Suprapubic skin (tissue), 4 donors: ENCODE measurements around the gene NUP188.

Experiments
- EP300 ChIP-seq: sonication (generic); formaldehyde crosslinking; IDR thresholded peaks from one replicate; pipeline ENCODE4 v1.6.1; 2017; ENCODE audit warnings: antibody characterized with exemption
- POLR2A ChIP-seq, 2 donors: fragments of 450-650 bp; IDR thresholded peaks; one replicate each; pipeline ENCODE4 v1.6.1; 2017; ENCODE audit warnings: antibody characterized with exemption in 2 of 2, mild to moderate bottlenecking in 2 of 2, moderate library complexity in 2 of 2
- POLR2AphosphoS5 ChIP-seq, 3 donors: sonication (generic); formaldehyde crosslinking; IDR thresholded peaks; one replicate each; pipeline ENCODE4 v1.6.1; 2017; ENCODE audit warnings: antibody characterized with exemption in 3 of 3
- TF ChIP-seq, protein P1 (sequence below), 2 donors: fragments of 200-600 bp in 1 of 2; fragments of 450-650 bp in 1 of 2; sonication (generic) in 1 of 2; IDR thresholded peaks; one replicate each; pipeline ENCODE4 v1.5.1; 2016 to 2019; ENCODE audit warnings: antibody characterized with exemption in 2 of 2, mild to moderate bottlenecking in 1 of 2, moderate library complexity in 1 of 2

GRCh38 chr9:129011170-129011569 is 63.7 kb downstream of the NUP188 start:
- TF ChIP-seq, protein P1, sequence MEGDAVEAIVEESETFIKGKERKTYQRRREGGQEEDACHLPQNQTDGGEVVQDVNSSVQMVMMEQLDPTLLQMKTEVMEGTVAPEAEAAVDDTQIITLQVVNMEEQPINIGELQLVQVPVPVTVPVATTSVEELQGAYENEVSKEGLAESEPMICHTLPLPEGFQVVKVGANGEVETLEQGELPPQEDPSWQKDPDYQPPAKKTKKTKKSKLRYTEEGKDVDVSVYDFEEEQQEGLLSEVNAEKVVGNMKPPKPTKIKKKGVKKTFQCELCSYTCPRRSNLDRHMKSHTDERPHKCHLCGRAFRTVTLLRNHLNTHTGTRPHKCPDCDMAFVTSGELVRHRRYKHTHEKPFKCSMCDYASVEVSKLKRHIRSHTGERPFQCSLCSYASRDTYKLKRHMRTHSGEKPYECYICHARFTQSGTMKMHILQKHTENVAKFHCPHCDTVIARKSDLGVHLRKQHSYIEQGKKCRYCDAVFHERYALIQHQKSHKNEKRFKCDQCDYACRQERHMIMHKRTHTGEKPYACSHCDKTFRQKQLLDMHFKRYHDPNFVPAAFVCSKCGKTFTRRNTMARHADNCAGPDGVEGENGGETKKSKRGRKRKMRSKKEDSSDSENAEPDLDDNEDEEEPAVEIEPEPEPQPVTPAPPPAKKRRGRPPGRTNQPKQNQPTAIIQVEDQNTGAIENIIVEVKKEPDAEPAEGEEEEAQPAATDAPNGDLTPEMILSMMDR (IDR thresholded peaks at IDR 0.05), result no peak
- TF ChIP-seq POLR2A (IDR thresholded peaks at IDR 0.05) (no peak), EP300 (no peak), POLR2AphosphoS5 (IDR thresholded peaks at IDR 0.05) (no peak)
